Gastrocnemius medialis (tissue), 4 donors: ENCODE measurements around the gene REEP1.

Source experiments
- POLR2A ChIP-seq, 2 donors: fragments of 450-650 bp; IDR thresholded peaks; one replicate each; pipeline ENCODE4 v1.6.1; 2017; ENCODE audit warnings: antibody characterized with exemption in 2 of 2, mild to moderate bottlenecking in 2 of 2, moderate library complexity in 2 of 2
- TF ChIP-seq, protein P1 (sequence below), 5 experiments: fragments of 450-650 bp in 3 of 5; fragments of 200-600 bp in 2 of 5; sonication (generic) in 2 of 5; IDR thresholded peaks in 4 of 5; conservative IDR thresholded peaks in 1 of 5; 1 replicate in 4 of 5; 2 replicates in 1 of 5; pipeline ENCODE4 v1.5.1; 2016 to 2019; ENCODE audit warnings: antibody characterized with exemption in 5 of 5, mild to moderate bottlenecking in 3 of 5, moderate library complexity in 3 of 5

DNA sequence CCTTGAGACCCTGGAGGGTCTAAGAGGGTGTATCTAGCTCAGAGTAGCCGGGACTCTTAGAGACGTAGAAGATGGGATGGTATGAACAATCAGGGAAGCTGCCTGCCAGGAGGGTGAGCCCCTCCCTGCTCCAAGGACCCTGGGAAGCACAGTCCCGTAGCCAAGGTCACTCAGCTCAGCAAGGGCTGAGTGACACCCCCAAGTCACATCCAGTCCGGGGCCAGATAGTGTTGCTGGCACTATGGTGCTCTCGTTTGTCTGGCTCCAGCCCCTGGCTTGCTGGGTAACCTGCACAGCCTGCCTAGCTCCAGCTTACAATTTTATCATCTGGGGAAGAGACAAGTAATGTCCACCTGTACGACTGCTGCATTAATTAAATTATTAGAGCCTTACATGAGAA, 22.3 kb downstream of the REEP1 start:
- TF ChIP-seq, protein P1, sequence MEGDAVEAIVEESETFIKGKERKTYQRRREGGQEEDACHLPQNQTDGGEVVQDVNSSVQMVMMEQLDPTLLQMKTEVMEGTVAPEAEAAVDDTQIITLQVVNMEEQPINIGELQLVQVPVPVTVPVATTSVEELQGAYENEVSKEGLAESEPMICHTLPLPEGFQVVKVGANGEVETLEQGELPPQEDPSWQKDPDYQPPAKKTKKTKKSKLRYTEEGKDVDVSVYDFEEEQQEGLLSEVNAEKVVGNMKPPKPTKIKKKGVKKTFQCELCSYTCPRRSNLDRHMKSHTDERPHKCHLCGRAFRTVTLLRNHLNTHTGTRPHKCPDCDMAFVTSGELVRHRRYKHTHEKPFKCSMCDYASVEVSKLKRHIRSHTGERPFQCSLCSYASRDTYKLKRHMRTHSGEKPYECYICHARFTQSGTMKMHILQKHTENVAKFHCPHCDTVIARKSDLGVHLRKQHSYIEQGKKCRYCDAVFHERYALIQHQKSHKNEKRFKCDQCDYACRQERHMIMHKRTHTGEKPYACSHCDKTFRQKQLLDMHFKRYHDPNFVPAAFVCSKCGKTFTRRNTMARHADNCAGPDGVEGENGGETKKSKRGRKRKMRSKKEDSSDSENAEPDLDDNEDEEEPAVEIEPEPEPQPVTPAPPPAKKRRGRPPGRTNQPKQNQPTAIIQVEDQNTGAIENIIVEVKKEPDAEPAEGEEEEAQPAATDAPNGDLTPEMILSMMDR (IDR thresholded peaks at IDR 0.05 in 4 of 5, conservative IDR thresholded peaks at IDR 0.05 in 1 of 5), result no peak
- no peak for TF ChIP-seq POLR2A (IDR thresholded peaks at IDR 0.05)
